GM10248 (cell line): Measurements from ENCODE around the gene DDX10.
A peak's percentile ranks its signal among the peaks of the same experiment; 100 is the strongest.

Source experiments
- CTCF ChIA-PET: fragments of 300-600 bp; sonication (Branson Sonifier 250); formaldehyde crosslinking; extraction: SDS; loops from one replicate; lab custom pipeline; 2021; ENCODE audit warnings: antibody characterized with exemption; lab: Yijun Ruan, JAX
- POLR2A ChIA-PET: fragments of 350-650 bp; sonication (Branson Sonifier 250); formaldehyde crosslinking; extraction: SDS; loops from one replicate; lab custom pipeline; 2020; ENCODE audit warnings: antibody characterized with exemption; lab: Yijun Ruan, JAX
- DNase-seq: peaks from one replicate; pipeline ENCODE4 v3.0.0; 2012; ENCODE audit errors: extremely low spot score
- TF ChIP-seq, protein P1 (sequence below): IDR thresholded peaks from 2 replicates; pipeline ENCODE4 v1.5.1; 2012; ENCODE audit warnings: mild to moderate bottlenecking, low read depth; ENCODE audit errors: extremely low read depth, missing control alignments, control extremely low read depth

The DDX10 gene

DNA sequence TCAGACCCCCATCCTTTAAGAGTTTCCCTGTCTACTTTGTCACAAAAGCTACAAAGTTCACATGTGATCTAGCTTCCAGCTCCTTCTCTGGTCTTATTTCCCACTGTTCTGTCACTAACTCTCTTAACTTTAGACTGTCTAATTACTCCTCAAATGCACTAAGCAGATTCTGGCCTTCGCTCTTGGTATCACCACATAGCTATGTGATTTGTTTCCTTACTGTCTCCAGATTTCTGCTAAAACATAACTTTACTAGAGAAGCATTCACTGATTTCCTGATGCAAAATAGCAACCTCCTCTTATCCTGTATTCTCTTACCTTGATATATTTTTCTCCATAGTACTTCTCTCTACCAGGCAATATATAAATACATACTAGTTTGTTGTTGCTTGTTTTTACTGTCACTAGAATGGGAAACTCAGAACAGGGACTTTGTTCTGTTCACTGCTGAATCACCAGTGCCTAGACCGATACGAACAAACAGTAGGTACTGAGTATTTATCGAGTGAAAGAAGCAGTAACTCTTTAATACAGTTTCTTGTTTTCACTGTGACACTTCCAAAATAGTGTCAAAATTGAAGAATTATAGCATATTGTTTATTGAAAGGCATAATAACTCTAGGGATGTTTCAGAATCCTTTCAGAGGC lies 205.6 kb downstream of the DDX10 start:
- TF ChIP-seq, protein P1, sequence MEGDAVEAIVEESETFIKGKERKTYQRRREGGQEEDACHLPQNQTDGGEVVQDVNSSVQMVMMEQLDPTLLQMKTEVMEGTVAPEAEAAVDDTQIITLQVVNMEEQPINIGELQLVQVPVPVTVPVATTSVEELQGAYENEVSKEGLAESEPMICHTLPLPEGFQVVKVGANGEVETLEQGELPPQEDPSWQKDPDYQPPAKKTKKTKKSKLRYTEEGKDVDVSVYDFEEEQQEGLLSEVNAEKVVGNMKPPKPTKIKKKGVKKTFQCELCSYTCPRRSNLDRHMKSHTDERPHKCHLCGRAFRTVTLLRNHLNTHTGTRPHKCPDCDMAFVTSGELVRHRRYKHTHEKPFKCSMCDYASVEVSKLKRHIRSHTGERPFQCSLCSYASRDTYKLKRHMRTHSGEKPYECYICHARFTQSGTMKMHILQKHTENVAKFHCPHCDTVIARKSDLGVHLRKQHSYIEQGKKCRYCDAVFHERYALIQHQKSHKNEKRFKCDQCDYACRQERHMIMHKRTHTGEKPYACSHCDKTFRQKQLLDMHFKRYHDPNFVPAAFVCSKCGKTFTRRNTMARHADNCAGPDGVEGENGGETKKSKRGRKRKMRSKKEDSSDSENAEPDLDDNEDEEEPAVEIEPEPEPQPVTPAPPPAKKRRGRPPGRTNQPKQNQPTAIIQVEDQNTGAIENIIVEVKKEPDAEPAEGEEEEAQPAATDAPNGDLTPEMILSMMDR, result no peak

DNA sequence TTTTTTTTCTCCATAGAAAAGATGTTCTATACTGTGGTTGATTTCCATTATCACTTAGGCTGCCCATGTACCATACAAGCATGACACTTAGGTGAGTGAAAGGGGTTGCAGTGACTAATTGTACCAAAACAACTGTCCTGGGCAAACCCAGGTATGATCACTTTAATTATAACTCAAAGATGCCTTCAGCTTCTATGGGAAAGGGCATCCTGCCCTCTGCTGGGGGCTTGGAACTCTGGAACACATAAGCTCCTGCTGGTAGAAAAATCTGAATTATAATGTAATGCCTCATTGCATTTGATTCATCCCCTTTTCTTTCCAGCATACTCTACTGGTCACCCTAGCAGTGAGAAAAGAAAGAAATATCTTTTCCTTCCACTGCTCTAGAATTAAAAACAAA lies 206.3 kb downstream of the DDX10 start:
- TF ChIP-seq, protein P1, result peak; percentile 63
- CTCF ChIA-PET, result interaction anchor here (0.8 to 4.8 kb wide), 11 partner anchors 11 to 173 kb away, joined by 3 to 46 read pairs (median 4); no protein-coding TSS in a partner anchor
- POLR2A ChIA-PET, result no interaction called here
- peak; percentile 13 for DNase-seq

More for the DNA sequence above, 205.6 kb downstream of the DDX10 start:
- CTCF ChIA-PET, result interaction anchor here (1.0 to 4.8 kb wide), 10 partner anchors 15 to 172 kb away, joined by 3 to 46 read pairs (median 4); no protein-coding TSS in a partner anchor
- DNase-seq, result no peak
- POLR2A ChIA-PET, result no interaction called here

DNA sequence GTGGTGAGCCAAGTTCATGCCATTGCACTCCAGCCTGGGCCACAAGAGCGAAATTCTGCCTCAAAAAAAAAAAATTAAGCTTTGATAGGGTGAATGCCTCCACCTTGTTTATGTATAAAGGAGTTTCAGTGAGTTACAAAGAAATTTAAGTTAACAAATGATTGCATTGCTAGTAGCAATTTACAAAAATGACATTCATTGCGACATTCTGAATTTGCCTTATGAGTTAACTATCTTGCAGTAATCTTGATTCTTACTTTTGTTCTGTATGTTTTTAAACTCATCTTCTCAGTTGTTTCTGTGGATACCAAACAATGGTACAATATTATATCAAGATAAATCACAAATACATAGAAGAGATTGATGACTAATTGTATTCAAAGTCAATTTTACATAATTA lies 207.0 kb downstream of the DDX10 start:
- ChIA-PET POLR2A (no interaction called here), CTCF (interaction anchor here (0.8 to 4.8 kb wide), 10 partner anchors 10 to 173 kb away, joined by 3 to 46 read pairs (median 4); no protein-coding TSS in a partner anchor)
- no peak for DNase-seq
- TF ChIP-seq, protein P1, result no peak

DNA sequence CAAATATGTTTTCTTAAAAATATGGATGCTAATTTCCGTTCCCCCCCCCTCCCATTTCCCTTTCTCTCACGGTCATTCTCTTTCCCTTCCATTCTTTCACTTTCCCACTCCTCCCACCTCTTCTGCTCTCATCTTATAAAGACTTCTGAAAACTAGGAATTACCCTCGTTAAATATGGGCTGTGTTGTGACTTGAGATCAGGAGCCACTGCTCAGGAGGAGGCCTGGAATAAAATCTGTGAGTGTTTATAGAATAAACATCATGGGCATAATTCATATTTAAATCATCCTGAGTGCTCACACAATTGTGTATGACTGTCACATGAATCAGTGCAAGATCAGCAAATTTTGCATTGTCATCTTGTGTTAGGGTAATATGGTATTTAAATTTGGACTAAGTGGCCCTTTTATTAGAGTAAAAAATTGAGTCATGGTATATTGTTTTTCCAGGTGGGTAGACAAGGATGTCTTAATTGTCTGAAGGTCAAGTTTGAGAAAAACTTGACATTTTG lies 208.0 kb downstream of the DDX10 start:
- DNase-seq, result no peak
- ChIA-PET CTCF (interaction anchor here (4.8 kb wide), 1 partner anchor 174 kb away, joined by 46 read pairs; no protein-coding TSS in a partner anchor), POLR2A (no interaction called here)
- TF ChIP-seq, protein P1, result no peak

DNA sequence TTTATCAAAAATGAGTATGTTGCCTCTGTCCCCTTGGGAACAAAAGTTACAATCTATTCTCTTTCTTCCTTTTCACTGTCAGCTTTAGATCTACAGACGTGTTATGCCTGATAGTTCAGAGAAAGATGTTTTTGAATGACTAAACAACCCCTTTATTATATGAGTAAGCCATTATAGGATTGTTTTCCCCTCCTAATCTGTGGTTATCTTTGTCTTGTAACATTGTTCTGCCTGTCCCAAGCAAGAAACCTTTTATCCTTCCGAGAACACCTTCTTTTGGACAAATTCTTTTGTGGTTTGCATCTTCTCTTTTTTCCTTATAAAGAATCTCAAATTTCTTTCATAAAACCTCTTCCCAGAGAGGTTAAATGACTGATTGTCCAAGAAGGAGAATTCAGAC lies 208.4 kb downstream of the DDX10 start:
- CTCF ChIA-PET, result interaction anchor here (4.1 kb wide), 1 partner anchor 176 kb away, joined by 13 read pairs; no protein-coding TSS in a partner anchor
- TF ChIP-seq, protein P1, result no peak
- POLR2A ChIA-PET, result no interaction called here
- no peak for DNase-seq

DNA sequence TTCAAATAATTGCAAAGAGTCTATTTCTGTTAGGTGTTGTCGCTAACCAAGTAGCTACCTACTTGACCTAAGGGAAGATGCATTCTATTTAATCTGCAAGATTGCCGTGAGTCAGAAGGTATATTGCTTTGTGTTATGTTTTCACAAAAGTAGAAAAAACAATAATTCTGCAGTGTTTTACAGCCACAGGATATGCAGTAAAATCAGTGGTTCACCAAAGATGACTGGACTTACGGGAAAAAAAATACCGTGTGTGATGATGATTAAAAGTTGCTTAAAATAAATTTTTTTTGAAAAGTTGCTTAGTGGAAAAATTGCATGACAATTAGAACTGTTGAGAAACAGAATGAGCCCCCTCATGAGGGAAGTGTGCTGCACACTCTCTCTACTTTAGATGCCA lies 209.1 kb downstream of the DDX10 start:
- TF ChIP-seq, protein P1, result no peak
- ChIA-PET POLR2A (no interaction called here), CTCF (interaction anchor here (1.5 to 4.1 kb wide), 3 partner anchors 11 to 176 kb away, joined by 3 to 15 read pairs (median 13); no protein-coding TSS in a partner anchor)
- DNase-seq, result no peak
